Spleen (tissue), 11 donors: ENCODE results near the gene TIGD3. TPM values are rescaled to one million over a fixed set of nuclear protein-coding genes. Genes with fewer than 3 reads are reported as not detected.

Experiments used
- DNase-seq: peaks from one replicate; pipeline ENCODE4 v3.0.0-alpha.2; 2020
- H3K27ac ChIP-seq, 8 donors: fragments of 200-600 bp; sonication (generic) in 7 of 8; 1 replicate in 4 of 8; 2 replicates in 4 of 8; pipeline versions ENCODE4 v1.5.0 to v1.8.0; 2016 to 2021; ENCODE audit warnings: inconsistent platforms in 4 of 8, mild to moderate bottlenecking in 4 of 8, moderate library complexity in 1 of 8
- H3K27me3 ChIP-seq, 7 donors: fragments of 200-600 bp; sonication (generic) in 6 of 7; replicated peaks in 1 of 7; 1 replicate in 4 of 7; 2 replicates in 3 of 7; pipeline versions ENCODE4 v1.5.0 to v1.8.0; 2016 to 2021; ENCODE audit warnings: inconsistent platforms in 3 of 7, mild to moderate bottlenecking in 1 of 7
- H3K36me3 ChIP-seq, 6 donors: fragments of 200-600 bp; sonication (generic) in 5 of 6; 1 replicate in 4 of 6; 2 replicates in 2 of 6; pipeline versions ENCODE4 v1.5.0 to v1.8.0; 2016 to 2021; ENCODE audit warnings: inconsistent platforms in 2 of 6
- H3K4me1 ChIP-seq, 6 donors: fragments of 200-600 bp; sonication (generic) in 5 of 6; 1 replicate in 3 of 6; 2 replicates in 3 of 6; pipeline versions ENCODE4 v1.5.0 to v1.8.0; 2016 to 2021; ENCODE audit warnings: inconsistent platforms in 3 of 6
- H3K4me3 ChIP-seq, 8 donors: fragments of 200-600 bp; sonication (generic) in 7 of 8; 1 replicate in 4 of 8; 2 replicates in 4 of 8; pipeline versions ENCODE4 v1.5.0 to v1.8.0; 2016 to 2021; ENCODE audit warnings: inconsistent platforms in 4 of 8, mild to moderate bottlenecking in 4 of 8, moderate library complexity in 2 of 8
- H3K9me3 ChIP-seq, 8 donors: fragments of 200-600 bp; sonication (generic) in 7 of 8; 1 replicate in 4 of 8; 2 replicates in 4 of 8; pipeline versions ENCODE4 v1.5.0 to v1.8.0; 2016 to 2021; ENCODE audit warnings: inconsistent platforms in 4 of 8
- CTCF ChIP-seq, 11 experiments: fragments of 200-600 bp in 7 of 11; fragments of 450-650 bp in 4 of 11; sonication (generic) in 4 of 11; IDR thresholded peaks in 8 of 11; conservative IDR thresholded peaks in 3 of 11; 1 replicate in 7 of 11; 2 replicates in 4 of 11; pipeline versions ENCODE4 v1.4.0 to v1.8.0; 2016 to 2021; ENCODE audit warnings: antibody characterized with exemption in 11 of 11, inconsistent platforms in 4 of 11, mild to moderate bottlenecking in 1 of 11
- POLR2A ChIP-seq, 3 donors: fragments of 450-650 bp; IDR thresholded peaks; one replicate each; pipeline ENCODE4 v1.5.1; 2017; ENCODE audit warnings: antibody characterized with exemption in 3 of 3, mild to moderate bottlenecking in 1 of 3
- POLR2AphosphoS5 ChIP-seq, 3 donors: sonication (generic); formaldehyde crosslinking; IDR thresholded peaks; one replicate each; pipeline ENCODE4 v1.5.1; 2017; ENCODE audit warnings: antibody characterized with exemption in 3 of 3
- WGBS, 5 donors: extraction: QIAGEN DNeasy Blood & Tissue Kit in 3 of 5; methylation state at CpG; one replicate each; pipeline versions ENCODE4 v1.1.5 to v1.1.7; 2013 to 2018; 5-methylcytosine and 5-hydroxymethylcytosine counted together
- intact Hi-C: fragments of 100-400 bp; cut with DNase I; formaldehyde crosslinking; loops from one replicate; pipeline ENCODE4 v1.15.0; 2023; ENCODE audit warnings: low total_unique reads
- polyA plus RNA-seq, 3 donors: library from polyadenylated mRNA; stranded (reverse); fragments of 200-250 nt; gene quantifications; one replicate each; pipeline ENCODE4 v1.2.1, GENCODE V29; 2013
- total RNA-seq, 7 donors: library from RNA; depleted of rRNA in 3 of 7; stranded (reverse); fragments of >200 nt in 3 of 7; fragmentation: NEBNext Ultra II Directional in 4 of 7; extraction: Animal tissue kit (Norgen Biotek cat#: 25700) in 4 of 7; gene quantifications; one replicate each; pipeline versions ENCODE4 v1.1.0 to v1.2.1, GENCODE V29; 2016 to 2021
- donor health status: healthy with polysubstance abuse.
- donor health status: DM: no; HTN: no; CAD: no; lungs with moderate emphysema.
- donor health status: DM: no; HTN: no; CAD: no.
- donor health status: Bipolar disorder and iron deficiency.
- donor health status: healthy.
- donor health status: DM: no; HTN: no; CAD: no.
- donor health status: DM: yes; HTN: yes; CAD: no.

Gene TIGD3
- total and polyA plus RNA-seq, 10 donors = 0.56 to 2.7 (median 0.93) TPM

GRCh38 chr11:65380460-65381119 is 26.0 kb downstream of the TIGD3 start:
- H3K36me3 ChIP-seq = peaks cover 0 to 18% (median 0%) of the 10 kb centered on the region in 6 donors
- no peak for TF ChIP-seq CTCF (IDR thresholded peaks at IDR 0.05 in 8 of 11, conservative IDR thresholded peaks at IDR 0.05 in 3 of 11)
- no peak for TF ChIP-seq POLR2A (IDR thresholded peaks at IDR 0.05)
- no peak for TF ChIP-seq POLR2AphosphoS5 (IDR thresholded peaks at IDR 0.05)
- no peak overlapping the region for H3K4me3 ChIP-seq
- H3K27me3 ChIP-seq = no peaks in the 10 kb centered on the region
- H3K27ac ChIP-seq = peak overlapping the region in 6 of 8 donors; percentile 41 to 98 (median 98)
- H3K4me1 ChIP-seq = peaks cover 40 to 88% (median 67%) of the 10 kb centered on the region in 6 donors
- DNase-seq = no peak
- WGBS, 5 donors = 89 to 97% (median 94%) methylated on average over 14 to 16 of the region's 16 CpGs
- H3K9me3 ChIP-seq = no peaks in the 10 kb centered on the region
- intact Hi-C loops = no loop called here

GRCh38 chr11:65381716-65382032 is 27.1 kb downstream of the TIGD3 start:
- TF ChIP-seq POLR2A (IDR thresholded peaks at IDR 0.05) (no peak), POLR2AphosphoS5 (IDR thresholded peaks at IDR 0.05) (peak in 1 of 3 donors; percentile 12)
- Histone ChIP-seq H3K4me3 (peak overlapping the region; percentile 32 to 69 (median 48)), H3K9me3 (no peaks in the 10 kb centered on the region), H3K27ac (peak overlapping the region; percentile 84 to 98 (median 98)), H3K27me3 (no peaks in the 10 kb centered on the region), H3K4me1 (peaks cover 42 to 97% (median 75%) of the 10 kb centered on the region in 6 donors), H3K36me3 (peaks cover 0 to 17% (median 0%) of the 10 kb centered on the region in 6 donors)
- intact Hi-C loops = no loop called here
- WGBS, 5 donors = 2 to 7% (median 3%) methylated on average over 5 to 6 of the region's 6 CpGs
- DNase-seq = no peak

- H3K4me1 ChIP-seq = peaks cover 45 to 98% (median 79%) of the 10 kb centered on the region in 6 donors
- WGBS, 5 donors = 0 to 1% (median 0%) methylated on average over 11 to 27 of the region's 27 CpGs
- peak within 1 kb of the TSS; percentile 84 to 98 (median 98) for H3K27ac ChIP-seq
- no peaks in the 10 kb centered on the region for H3K9me3 ChIP-seq
- peak within 1 kb of the TSS; percentile 32 to 69 (median 48) for H3K4me3 ChIP-seq
- peaks cover 0 to 17% (median 0%) of the 10 kb centered on the region in 6 donors for H3K36me3 ChIP-seq
- H3K27me3 ChIP-seq = no peaks in the 10 kb centered on the region
- intact Hi-C loops = no loop called here
- peak in 2 of 3 donors; percentile 61 to 63 for TF ChIP-seq POLR2A (IDR thresholded peaks at IDR 0.05)
- TF ChIP-seq POLR2AphosphoS5 (IDR thresholded peaks at IDR 0.05) = peak; percentile 92 to 97 (median 93)
- TF ChIP-seq CTCF (IDR thresholded peaks at IDR 0.05 in 8 of 11, conservative IDR thresholded peaks at IDR 0.05 in 3 of 11) = peak; percentile 90 to 99 (median 97)
- peak; percentile 97 for DNase-seq
Observed at GRCh38 chr11:65382033-65382803, 27.7 kb downstream of the TIGD3 start, which contains the start of gene SLC25A45. SLC25A45 (minus strand) TSS chr11:65382646; CDS start chr11:65381951, 695 bp downstream.

GRCh38 chr11:65382804-65383368 is 28.3 kb downstream of the TIGD3 start:
- Histone ChIP-seq H3K4me1 (peaks cover 52 to 98% (median 81%) of the 10 kb centered on the region in 6 donors), H3K9me3 (no peaks in the 10 kb centered on the region), H3K4me3 (peak overlapping the region in 7 of 8 donors; percentile 43 to 69 (median 48)), H3K27me3 (no peaks in the 10 kb centered on the region), H3K27ac (peak overlapping the region; percentile 84 to 98 (median 98)), H3K36me3 (peaks cover 0 to 17% (median 0%) of the 10 kb centered on the region in 6 donors)
- 17 to 25% (median 19%) methylated on average over 11 to 12 of the region's 12 CpGs for WGBS, 5 donors
- DNase-seq = peak; percentile 77
- no peak for TF ChIP-seq POLR2A (IDR thresholded peaks at IDR 0.05)
- peak in 1 of 3 donors; percentile 76 for TF ChIP-seq POLR2AphosphoS5 (IDR thresholded peaks at IDR 0.05)
- intact Hi-C loops = no loop called here
